Activated CD4-positive, alpha-beta T cell treated with anti-CD3 and anti-CD28 coated beads, Interleukin-2, amount 50 U/mL, for 16 hours (primary cell): ENCODE data around the gene RGCC.

ENCODE experiments used
- DNase-seq: peaks from one replicate; pipeline ENCODE4 v3.0.0-alpha.2; 2020

Gene RGCC

DNA sequence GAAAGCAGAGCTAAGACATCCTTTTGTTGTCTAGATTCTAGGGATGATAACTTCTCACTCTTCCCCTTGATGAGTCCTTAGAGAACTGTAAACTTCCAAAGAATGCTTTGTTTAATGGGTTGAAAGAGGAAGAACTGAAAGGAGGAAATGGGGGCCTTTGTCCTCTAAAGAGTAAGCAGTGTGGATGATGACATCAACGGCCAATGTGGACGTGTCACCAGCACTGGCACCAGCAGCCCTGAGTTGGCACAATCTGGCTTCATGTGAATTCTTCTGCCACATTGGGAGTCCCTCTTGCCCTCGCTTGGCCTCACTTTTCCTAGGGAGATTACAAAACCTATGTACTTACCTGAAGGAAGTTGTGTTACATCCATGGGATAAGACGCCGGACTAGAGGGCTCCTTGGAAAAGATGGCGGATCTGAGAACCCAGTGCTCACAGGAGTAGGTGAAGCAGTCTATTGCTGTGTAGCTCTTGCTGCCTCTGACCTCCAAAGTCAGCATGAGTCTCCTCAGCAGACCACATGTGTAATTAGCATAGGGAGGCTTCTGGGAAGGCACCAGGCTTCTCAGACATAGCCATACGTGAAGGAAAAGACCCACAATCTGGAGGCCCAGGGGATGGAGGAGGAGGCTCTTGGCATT, 62.8 kb downstream of the RGCC start:
- no peak for DNase-seq
